ENCODE measurements around the gene KLC1.

Gene KLC1

DNA sequence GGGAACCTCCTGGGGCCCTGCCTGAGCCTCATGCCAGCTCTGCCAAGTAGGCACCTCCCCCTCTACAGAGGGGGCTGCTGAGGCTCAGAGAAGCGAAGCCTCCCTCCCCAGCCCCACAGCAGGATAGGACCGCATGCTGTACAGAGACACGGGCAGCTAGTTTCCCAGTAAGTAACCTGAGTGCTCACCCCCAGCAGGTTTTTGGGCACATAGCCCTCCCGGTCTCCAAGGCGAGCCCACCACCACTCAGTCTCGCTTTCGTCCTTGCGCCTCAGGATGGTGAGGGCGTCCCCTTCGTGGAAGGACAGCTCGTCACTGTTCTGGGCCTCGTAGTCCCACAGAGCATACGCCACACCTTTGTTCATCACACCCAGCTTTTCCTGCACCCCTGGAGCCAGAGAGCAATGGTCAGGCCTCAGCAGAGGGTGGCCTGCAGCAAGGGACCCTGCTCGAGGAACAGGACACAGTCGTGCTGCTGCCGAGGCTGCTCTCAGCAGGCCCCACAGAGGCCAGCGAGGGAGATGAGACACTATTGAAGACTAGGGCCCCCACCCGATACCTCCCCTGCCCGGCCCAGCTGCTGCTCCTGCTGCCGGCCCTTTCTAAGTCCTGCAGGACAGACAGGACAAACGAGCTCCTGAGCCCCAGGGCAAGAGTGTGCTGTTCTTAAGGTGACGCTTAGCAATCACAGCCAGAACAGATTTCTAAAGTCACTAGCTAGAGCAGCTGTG is 107.0 kb downstream of the KLC1 start:
- no peak for DNase-seq (ENCODE audit: low spot score)

DNA sequence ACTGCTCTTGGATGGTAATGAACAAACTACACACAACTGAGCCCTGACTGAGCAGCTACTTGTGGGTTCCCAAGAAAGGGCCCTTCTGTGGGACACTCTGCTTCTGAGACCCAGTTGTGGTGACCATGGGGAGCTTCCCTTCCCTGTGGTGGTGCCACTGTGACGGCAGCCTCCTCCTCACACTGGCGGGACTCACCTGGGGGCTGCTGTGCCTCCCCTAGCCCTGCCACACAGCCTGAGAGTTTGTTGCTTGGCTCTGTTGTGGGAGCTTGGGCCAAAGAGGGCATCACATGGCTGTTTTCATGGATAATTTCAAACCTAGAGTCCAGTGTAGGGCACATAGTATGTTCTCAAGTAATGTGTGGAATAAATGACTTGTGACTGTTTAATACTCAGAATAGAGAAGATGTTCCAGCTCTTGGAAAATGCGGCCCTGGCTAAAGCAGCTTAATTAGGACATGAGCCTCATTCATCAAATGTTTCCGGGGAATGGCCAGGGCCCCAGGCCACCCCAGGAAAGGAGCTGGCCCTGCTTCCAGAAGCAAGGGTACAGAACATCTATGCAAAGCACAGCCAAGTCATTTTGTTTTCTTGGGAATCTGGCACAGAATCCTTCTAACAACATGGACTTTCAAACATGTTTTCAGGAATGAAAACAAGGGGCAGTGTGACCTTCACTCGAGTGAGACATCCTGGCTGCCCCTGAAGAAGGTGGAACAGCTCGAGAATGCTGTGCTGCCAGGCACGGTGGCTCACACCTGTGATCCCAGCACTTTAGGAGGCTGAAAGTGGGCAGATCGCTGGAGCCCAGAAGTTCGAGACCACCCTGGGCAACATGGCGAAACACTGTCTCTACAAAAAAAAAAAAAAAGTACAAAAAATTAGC is 107.8 kb downstream of the KLC1 start:
- DNase-seq (ENCODE audit: low spot score): no peak

DNA sequence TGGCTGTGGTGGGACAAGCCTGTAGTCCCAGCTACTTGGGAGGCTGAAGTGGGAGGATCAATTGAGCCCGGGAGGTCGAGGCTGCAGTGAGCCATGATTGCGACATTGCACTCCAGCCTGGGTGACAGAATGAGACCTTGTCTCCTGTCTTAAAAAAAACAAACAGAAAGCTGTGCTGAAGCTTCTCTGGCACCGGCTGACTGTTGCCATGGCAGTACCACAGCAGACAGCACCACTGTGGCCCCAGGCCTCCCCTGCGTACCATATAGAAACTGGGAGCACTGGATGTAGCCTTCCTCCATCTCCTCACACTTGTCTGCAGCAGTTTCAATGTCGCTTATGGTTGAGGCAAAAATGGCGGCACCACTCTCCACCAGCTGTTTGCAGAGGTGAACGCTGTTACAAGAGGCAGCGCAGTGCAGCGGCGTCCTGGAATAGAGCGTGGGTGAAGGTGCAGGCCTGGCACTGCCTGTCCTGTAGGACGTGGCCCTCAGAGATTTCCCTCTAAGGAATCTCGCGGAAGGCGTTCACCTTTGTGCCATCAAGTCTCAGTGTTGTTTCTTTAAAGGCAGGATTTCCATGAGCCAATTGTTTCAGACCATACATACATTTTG is 108.5 kb downstream of the KLC1 start:
- DNase-seq (ENCODE audit: low spot score): no peak

DNA sequence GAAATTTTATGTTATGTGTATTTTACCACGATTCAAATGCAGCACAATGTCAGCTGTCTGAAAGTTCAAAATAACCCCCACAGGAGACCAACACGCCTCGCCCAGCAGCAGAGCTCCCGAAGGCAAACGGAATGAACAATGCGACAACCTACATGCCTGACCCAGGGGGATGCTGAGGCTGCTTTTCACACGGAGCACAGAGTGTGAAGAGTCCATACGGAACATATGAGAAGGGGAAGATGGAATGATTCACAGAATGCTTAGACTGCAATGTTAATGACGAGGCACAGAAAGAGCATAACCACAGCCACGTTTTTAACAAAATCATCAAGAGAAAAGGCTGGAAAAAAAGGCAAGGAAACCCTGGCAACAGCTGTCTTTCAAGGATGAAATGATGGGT is 109.2 kb downstream of the KLC1 start:
- no peak for DNase-seq (ENCODE audit: low spot score)

DNA sequence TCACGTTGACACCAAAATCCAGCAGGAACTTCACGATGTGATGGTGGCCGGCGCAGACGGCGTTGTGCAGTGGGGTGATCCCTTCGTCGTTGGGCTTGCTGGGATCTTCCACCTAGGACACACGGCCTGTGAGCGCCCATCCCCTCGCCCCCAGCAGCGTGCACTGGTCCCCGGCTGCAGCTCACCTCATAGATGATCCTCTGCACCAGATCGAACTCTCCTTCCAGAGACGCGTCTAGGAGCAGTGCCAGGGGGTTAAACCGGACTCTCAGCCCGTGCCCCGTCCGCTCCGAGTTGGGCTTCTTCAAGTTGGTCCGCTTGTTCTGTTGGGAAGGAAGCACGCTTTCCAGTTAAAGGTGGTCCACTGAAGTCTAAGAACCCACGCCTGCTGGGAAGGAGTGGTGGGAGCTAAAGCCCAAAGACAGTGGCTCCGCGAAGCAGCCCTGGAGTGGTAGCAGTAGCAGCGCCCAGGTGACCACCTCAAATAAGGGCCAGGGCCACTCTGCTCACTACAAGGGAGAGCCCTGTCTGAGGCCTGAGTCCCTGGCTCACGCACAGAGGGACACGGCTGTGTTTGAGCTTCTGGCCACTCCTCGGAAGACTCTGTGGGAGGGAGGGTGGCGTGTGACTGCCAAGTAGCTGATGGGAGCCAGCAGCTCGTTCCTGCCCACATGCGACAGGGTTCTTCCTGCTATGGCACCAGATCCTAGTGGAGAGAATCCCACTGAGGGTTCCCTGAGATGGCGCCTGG is 109.9 kb downstream of the KLC1 start:
- DNase-seq (ENCODE audit: low spot score): no peak

DNA sequence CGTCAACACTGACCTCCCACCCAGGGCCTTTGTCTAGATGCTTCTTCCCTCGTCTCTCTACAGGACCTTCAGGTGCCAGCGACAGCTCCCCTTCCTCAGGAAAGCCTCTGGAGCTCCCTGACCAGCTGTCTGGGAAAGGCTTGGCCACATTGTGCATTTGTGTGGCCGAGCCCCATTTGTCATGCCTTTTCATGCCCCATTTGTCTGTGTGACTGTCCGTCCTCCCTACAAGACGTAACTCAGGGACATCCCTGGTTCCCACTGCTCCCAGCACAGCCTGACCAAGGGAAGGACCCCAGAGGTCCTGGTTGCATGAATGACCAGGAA is 110.4 kb downstream of the KLC1 start:
- no peak for DNase-seq (ENCODE audit: low spot score)

DNA sequence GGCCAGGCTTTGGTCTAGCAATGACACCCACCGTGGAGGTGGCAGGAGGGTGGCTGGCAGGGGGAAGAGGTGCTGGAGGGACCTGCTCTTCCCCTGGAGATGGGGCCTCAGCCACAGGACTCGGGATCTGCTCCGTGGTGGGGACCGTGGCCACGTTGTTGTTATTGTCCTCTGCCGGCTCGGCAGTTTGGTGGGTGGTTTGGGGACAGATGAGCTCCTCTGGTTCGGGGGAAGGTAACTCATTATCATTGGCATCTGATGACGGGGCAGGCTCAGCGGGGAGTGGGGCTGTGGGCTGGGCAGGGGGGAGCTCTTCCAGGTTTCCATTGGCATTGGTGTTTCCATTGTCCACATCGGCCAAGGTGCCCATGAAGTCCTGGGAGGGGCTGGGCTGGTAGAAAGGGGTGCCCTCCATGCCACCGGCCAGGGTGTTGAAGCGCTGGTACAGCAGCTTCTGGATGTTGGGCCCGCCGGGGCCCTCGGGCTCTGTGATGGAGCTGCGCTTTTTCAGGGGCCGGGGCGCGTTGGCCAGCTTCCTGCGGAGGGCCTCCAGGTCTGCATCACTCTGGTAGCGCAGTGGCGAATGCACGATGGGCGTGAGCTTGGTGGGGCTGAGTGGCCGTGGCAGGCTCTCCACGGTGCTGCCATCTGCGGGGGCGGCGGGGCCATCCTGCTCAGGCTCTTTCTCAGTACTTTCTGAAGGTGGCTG is 110.9 kb downstream of the KLC1 start:
- no peak for DNase-seq (ENCODE audit: low spot score)

DNA sequence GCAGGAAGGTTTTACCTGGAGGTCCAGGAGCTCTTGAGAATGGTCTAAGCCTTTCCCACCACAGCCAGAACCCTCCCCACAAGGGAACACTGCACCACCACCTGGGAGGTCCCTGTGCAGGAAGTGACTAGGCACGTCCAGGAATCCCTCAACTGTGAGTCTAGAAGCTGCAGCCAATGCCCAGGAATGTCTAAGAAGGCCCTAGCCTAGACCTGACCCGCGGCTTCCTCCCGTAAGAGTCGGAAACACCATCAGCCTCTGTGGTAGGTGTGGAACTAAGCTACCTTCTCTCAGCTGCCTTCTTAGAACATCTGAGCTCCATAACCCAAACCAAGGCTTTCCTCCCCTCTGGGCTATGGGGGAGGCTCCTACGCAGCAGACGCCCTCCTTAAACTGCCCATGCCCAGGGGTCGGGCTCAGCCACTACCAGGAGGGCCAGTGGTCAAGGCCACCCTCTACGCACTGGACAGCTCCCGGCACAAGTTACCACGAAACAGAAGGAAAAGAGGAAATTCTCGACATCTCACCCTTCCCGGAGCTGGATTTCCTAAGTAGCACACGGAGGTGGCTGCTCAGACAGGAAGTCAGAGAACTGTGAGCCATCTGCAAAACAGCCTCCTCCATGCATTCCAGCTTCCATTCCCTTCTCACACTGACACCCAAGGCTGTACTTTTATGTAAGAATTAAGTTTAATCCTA is 112.1 kb downstream of the KLC1 start:
- no peak for DNase-seq (ENCODE audit: low spot score)

DNA sequence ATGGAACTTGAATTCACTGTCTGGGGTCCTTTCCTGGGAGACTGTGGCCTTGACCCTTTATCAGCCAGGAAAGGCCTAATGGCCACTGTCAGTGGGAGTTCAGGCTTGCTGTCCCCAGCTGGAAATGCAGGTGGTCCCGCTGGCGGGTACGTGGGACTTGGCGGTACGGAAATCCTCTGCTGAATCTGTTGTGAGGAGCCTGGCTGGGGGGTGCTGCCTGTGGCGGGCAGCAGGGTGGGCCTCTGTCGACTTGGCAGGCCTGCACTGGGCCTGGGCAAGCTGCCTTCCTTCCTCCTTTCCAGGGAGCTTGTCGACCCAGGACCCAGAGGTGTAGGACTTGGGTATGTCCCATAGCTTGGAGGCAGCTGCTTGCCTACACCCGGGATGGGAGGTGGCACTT is 112.9 kb downstream of the KLC1 start:
- DNase-seq (ENCODE audit: low spot score): no peak

DNA sequence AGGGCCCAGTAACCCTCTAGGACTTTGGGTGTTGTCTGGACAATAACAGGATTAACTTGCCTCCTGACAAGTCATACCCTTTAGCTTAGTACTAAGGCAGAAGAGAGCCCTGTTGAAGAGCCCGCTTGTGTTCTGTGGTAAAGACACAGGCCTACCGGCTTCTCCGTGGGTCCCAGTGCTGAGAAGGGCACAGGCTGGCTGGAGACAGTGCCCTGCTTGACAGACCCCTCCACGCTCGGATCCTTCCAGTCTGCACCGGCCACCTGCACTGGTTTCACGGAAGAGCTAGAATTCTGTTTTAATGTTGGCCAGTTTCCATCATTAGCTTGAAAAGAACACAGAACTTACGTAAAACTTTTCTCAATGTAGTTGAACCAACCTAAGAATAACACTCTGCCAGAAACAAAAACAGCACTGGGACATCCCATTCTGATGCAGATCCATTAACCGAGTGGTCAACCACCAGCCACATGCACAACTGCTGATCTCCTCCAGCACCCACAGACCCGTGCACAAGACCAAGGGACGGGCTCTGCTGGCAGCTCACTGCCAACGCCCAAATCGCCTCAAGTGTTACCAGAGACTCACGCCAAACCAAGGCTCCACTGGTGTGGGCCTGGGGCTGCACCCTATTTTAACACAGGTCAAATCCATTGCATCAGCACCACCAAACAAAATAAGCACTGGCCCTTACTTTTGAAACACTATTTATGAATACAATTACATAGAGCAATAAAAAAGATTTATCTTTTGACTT is 113.7 kb downstream of the KLC1 start:
- DNase-seq (ENCODE audit: low spot score): no peak

DNA sequence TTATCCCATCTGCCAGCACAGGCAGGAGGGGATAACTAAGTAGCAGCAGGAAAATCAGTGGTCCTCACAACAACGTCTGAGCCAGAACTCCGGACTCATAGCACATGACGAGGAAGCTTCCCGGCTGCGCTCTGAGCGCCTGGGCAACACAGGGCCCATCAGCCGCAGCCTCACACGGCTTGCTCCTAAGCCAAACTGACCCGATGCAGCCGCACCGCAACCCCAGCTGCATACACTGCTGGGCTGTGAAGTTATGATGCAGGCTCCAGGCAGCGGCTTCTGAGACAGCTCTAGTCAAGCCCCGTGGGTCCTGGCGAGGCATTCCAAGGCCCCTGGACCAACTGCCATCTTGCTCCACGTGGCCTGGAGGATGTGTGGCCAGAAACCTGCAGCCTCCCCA is 114.7 kb downstream of the KLC1 start:
- DNase-seq (ENCODE audit: low spot score): no peak

DNA sequence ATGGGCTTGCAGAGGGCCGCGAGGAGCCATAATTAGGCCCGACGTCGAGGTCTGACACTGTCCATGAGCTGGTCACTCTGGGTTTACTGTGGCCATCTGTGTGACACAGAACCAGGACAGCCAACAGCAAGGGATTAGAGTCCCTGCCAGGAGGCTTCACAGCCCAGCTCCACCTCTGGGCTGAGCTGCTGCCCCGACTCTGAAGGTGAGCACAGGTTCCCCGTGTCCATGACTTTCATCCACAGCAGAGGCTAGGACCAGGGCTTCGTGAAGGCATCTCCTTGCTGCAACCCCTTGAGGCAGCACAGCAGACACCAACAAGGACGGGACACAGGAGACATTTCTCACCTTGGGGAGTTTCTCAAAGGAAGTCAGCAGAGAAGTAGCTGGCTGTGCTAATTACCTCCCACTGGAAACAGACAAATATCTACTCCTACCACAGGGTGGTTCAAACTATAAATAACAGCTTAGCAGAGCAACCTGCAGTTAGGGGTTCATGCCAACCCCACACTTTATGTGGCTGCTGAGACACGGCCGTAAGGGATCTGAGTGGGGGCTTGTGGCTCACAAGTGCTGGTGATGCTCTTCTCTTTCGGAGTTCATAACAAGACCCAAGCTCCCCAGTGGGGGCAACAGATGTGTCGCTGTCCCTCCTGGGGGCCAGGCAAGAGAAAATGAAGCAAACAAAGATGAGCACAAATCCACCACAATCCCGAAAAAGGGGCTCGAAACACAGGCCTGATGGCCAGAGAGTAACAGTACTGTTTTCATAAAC is 115.8 kb downstream of the KLC1 start:
- DNase-seq (ENCODE audit: low spot score): no peak

DNA sequence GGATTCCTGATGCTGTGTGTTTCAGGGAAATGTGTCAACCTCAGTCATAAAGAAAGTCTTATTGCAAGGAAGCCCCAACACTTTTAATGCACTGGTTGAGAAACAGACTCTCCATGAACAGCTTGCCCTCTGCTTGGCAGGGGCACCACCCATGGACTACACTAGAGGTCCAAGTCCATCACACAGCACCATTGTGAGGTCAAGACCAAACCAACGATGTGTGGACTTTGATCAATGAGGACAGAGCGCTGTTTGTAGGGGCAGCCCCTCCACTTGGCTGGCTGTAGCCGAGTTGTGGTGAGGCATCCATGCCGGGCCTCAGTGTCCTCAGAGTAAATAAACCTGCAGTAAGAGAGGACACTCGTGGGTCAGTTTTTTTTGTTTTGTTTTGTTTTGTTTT is 116.4 kb downstream of the KLC1 start:
- DNase-seq (ENCODE audit: low spot score): no peak

DNA sequence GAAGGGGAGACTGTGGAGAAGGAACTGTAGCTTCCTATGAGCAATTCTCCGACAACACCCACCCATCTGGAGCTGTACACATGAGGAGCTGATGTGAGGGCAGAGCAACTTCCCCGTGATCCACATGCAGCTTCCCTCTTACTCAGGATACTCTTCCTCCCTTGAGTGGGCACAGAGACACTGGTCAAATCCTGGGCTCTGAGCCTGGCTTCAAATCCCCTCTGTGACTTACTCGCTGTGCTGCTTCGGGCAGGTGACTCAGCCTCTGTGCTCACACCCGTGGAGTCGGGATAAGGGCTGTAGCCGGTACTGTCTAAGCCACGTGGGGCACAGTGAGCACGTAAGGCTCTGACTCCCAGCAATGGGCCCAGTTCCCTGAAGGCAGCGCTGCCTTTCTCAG is 117.7 kb downstream of the KLC1 start:
- DNase-seq (ENCODE audit: low spot score): no peak

DNA sequence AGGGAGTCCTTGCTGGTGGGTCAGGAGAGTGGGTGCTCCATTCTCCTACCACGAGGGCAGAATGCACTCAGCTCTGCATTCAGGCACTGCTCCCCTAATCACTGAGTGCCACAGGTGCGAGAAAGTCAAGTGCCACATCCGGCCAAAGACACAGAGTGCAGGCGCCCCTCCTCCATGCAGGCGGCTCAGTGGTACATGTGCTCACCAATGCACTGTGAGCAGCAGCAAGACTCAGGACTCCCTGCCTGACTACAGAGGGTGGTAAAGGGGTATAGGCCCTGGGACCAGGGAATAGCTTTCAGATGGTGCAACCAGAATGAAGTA is 119.5 kb downstream of the KLC1 start:
- DNase-seq (ENCODE audit: low spot score): peak; percentile 48

DNA sequence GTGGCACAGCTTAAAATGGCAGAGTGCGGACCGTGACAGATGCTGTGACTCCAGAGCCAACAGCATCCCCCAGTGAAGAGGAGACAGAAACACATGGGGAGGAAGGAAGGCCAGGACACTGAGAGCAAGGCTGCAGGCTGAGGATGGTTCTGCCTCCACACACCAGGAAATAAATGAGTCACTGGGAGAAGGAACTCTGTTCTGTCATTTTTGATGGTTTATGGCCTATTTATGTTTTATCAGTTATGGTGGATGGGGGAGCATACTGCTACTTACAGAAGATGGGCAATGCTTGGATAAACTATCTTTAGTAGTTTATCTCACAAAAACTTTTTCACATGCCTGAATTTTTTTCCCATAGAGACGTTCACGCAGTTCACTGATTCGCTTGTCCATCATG is 120.4 kb downstream of the KLC1 start:
- no peak for DNase-seq (ENCODE audit: low spot score)

DNA sequence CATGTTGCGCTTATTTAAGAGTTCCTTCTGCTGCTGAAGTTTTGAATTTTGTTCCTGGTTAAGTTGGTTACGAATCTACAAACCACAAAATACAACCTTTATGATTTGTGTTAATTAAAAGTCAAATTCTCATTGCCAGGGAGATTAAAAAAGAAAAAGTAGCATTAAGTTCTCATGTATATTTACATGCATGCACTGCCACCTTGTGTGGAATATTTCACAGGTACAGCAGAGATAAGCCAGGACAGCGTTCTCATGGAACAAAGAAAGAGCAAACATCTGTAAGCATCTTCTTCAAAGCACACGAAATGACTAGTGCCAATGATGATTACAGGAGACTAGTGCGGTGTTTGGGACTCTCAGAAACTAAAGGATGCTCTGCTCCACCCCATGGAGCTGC is 120.8 kb downstream of the KLC1 start:
- DNase-seq (ENCODE audit: low spot score): no peak

All from CD4-positive, alpha-beta T cell treated with Interleukin-2 at 100 ng/mL for 4 hours (primary cell).